Measurements from ENCODE around the gene ABCC1.

ABCC1 gene

DNA sequence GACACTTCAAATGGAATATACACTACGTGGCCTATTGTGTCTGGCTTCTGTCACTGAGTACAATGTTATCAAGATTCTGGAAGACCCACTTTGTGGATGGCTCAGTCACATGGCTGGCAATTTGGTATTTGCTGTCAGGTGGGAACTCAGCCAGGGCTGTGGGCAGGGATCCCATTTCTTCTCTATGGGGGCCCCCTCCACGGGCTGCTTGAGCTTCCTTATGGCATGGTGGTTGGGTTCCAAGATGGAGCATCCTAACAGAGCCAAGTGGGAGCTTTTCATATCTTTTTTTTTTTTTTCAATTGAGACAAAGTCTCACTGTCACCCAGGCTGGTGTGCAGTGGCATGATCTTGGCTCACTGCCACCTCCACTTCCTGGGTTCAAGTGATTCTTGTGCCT lies 43.0 kb upstream of the ABCC1 start:
- Histone ChIP-seq H3K4me2 (ENCODE audit: low read length) (no peak overlapping the region), H3K27me3 (ENCODE audit: low read depth, low read length) (no peaks in the 10 kb centered on the region), H3K4me3 (ENCODE audit: low read length) (no peak overlapping the region), H3K4me1 (ENCODE audit: low read length) (peaks cover 10% of the 10 kb centered on the region), H3K36me3 (replicated peaks; ENCODE audit: low read depth, low read length) (no peaks in the 10 kb centered on the region), H3K9ac (ENCODE audit: low read length) (no peak overlapping the region), H3K9me3 (ENCODE audit: insufficient read depth, low read length) (no peaks in the 10 kb centered on the region), H3K27ac (ENCODE audit: low read length) (no peak overlapping the region), H4K20me1 (ENCODE audit: insufficient read depth, low read length) (no peaks in the 10 kb centered on the region), H3K79me2 (ENCODE audit: low read length) (no peaks in the 10 kb centered on the region), H2AFZ (ENCODE audit: low read depth, low read length) (no peak overlapping the region)
- TF ChIP-seq, protein P1, sequence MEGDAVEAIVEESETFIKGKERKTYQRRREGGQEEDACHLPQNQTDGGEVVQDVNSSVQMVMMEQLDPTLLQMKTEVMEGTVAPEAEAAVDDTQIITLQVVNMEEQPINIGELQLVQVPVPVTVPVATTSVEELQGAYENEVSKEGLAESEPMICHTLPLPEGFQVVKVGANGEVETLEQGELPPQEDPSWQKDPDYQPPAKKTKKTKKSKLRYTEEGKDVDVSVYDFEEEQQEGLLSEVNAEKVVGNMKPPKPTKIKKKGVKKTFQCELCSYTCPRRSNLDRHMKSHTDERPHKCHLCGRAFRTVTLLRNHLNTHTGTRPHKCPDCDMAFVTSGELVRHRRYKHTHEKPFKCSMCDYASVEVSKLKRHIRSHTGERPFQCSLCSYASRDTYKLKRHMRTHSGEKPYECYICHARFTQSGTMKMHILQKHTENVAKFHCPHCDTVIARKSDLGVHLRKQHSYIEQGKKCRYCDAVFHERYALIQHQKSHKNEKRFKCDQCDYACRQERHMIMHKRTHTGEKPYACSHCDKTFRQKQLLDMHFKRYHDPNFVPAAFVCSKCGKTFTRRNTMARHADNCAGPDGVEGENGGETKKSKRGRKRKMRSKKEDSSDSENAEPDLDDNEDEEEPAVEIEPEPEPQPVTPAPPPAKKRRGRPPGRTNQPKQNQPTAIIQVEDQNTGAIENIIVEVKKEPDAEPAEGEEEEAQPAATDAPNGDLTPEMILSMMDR (IDR thresholded peaks at IDR 0.05; ENCODE audit: low read depth, low read length) = no peak
- TF ChIP-seq EZH2phosphoT487 (IDR thresholded peaks at IDR 0.05; ENCODE audit: low read depth) = no peak

DNA sequence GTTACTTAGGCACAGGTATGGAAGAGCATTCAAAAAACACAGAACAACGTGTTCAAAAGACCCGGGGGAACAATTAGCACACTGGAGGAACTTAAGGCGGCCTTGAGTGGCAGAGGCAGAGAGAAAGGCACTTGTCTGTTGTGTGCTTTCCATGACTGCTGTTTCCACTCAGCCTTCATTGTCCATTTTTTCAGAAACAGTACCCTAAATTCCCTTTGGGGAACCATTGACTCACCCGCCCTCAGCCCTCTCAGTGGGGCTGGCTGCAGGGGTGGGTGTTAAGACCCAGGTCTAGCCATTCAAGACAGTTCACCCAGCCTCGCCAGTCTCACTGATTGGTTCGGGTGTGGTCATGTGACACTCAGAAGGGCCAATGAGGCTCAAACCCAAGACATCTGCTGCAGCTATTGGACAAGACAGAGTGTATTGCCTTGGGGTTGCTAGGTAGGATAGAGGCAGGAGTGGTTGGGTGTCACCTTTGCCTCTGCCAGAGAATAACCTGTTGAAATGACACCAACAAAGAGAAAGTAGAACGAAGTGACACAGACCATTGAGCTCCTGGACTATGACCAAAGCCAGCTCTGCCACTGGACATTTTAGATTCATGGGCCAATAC lies 41.4 kb upstream of the ABCC1 start:
- Histone ChIP-seq H3K36me3 (replicated peaks; ENCODE audit: low read depth, low read length) (no peaks in the 10 kb centered on the region), H3K27me3 (ENCODE audit: low read depth, low read length) (no peaks in the 10 kb centered on the region), H3K4me2 (ENCODE audit: low read length) (peak overlapping the region; percentile 79), H3K9me3 (ENCODE audit: insufficient read depth, low read length) (no peaks in the 10 kb centered on the region), H4K20me1 (ENCODE audit: insufficient read depth, low read length) (no peaks in the 10 kb centered on the region), H3K79me2 (ENCODE audit: low read length) (no peaks in the 10 kb centered on the region), H2AFZ (ENCODE audit: low read depth, low read length) (peak overlapping the region; percentile 99), H3K4me3 (ENCODE audit: low read length) (peak overlapping the region; percentile 75), H3K9ac (ENCODE audit: low read length) (peak overlapping the region; percentile 54), H3K4me1 (ENCODE audit: low read length) (peaks cover 10% of the 10 kb centered on the region), H3K27ac (ENCODE audit: low read length) (peak overlapping the region; percentile 21; the same call in 1 of the 2 replicates)
- TF ChIP-seq, protein P1 (IDR thresholded peaks at IDR 0.05; ENCODE audit: low read depth, low read length) = no peak
- no peak for TF ChIP-seq EZH2phosphoT487 (IDR thresholded peaks at IDR 0.05; ENCODE audit: low read depth)

DNA sequence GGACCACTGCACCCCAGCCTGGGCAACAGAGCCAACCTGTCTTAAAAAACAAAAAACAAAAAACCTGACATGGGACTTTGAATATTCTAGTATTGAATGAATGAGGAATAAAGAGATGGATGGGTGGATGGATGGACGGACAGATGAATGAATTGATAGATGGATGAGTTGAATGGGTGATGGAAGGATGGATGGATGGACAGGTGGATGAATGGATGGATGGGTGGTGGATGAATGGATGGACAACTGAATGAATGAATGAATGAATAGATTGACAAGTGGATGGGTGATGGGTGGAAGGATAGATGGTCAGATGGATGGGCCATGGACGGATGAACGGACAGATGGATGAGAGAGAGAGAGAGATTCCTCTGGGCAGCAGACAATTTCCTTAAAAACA lies 38.2 kb upstream of the ABCC1 start:
- H4K20me1 ChIP-seq (ENCODE audit: insufficient read depth, low read length) = no peaks in the 10 kb centered on the region
- no peak overlapping the region for H3K27ac ChIP-seq (ENCODE audit: low read length)
- H3K9me3 ChIP-seq (ENCODE audit: insufficient read depth, low read length) = no peaks in the 10 kb centered on the region
- no peak for TF ChIP-seq EZH2phosphoT487 (IDR thresholded peaks at IDR 0.05; ENCODE audit: low read depth)
- TF ChIP-seq, protein P1 (IDR thresholded peaks at IDR 0.05; ENCODE audit: low read depth, low read length) = no peak
- H3K9ac ChIP-seq (ENCODE audit: low read length) = no peak overlapping the region
- no peak overlapping the region for H3K4me2 ChIP-seq (ENCODE audit: low read length)
- no peak overlapping the region for H2AFZ ChIP-seq (ENCODE audit: low read depth, low read length)
- H3K4me1 ChIP-seq (ENCODE audit: low read length) = peaks cover 10% of the 10 kb centered on the region
- no peaks in the 10 kb centered on the region for H3K27me3 ChIP-seq (ENCODE audit: low read depth, low read length)
- no peak overlapping the region for H3K4me3 ChIP-seq (ENCODE audit: low read length)
- H3K36me3 ChIP-seq (replicated peaks; ENCODE audit: low read depth, low read length) = no peaks in the 10 kb centered on the region
- no peaks in the 10 kb centered on the region for H3K79me2 ChIP-seq (ENCODE audit: low read length)

DNA sequence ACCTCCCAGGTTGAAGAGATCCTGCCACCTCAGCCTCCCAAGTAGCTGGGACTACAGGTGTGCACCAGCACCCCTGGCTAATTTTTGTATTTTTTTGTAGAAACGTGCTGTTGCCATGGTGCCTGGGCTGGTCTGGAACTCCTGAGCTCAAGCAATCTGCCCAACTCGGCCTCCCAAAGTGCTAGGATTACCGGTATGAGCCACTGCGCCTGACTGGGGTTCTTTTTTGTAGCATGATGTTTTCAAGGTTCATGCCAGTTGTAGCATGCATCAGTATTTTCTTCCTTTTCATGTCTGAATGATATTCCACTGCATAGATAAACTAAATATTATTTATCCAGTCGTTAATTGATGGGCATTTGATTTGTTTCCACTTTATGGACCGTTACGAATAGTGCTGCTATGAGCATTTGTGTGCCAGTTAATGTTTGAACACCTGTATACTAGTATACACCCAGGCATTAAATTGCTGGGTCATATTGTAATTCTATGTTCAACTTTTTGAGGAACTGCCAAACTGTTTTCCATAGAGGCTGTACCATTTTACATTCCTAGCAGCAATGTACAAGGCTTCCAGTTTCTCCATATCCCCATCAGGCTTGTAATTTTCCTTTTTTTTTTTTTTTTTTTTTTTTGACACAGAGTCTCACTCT lies 36.2 kb upstream of the ABCC1 start:
- Histone ChIP-seq H3K9me3 (ENCODE audit: insufficient read depth, low read length) (no peaks in the 10 kb centered on the region), H4K20me1 (ENCODE audit: insufficient read depth, low read length) (no peaks in the 10 kb centered on the region), H3K4me1 (ENCODE audit: low read length) (peaks cover 5% of the 10 kb centered on the region; the same call in 1 of the 2 replicates), H2AFZ (ENCODE audit: low read depth, low read length) (no peak overlapping the region), H3K27me3 (ENCODE audit: low read depth, low read length) (no peaks in the 10 kb centered on the region), H3K36me3 (replicated peaks; ENCODE audit: low read depth, low read length) (no peaks in the 10 kb centered on the region), H3K79me2 (ENCODE audit: low read length) (no peaks in the 10 kb centered on the region), H3K4me3 (ENCODE audit: low read length) (no peak overlapping the region), H3K27ac (ENCODE audit: low read length) (no peak overlapping the region), H3K9ac (ENCODE audit: low read length) (no peak overlapping the region), H3K4me2 (ENCODE audit: low read length) (no peak overlapping the region)
- no peak for TF ChIP-seq EZH2phosphoT487 (IDR thresholded peaks at IDR 0.05; ENCODE audit: low read depth)
- TF ChIP-seq, protein P1 (IDR thresholded peaks at IDR 0.05; ENCODE audit: low read depth, low read length) = no peak
